GM23338 (cell line): ENCODE results near the gene SCUBE2. TPM values are rescaled to one million over a fixed set of nuclear protein-coding genes. Genes with fewer than 3 reads are reported as not detected.

Source experiments
- ATAC-seq: fragments of 200-7000 bp; cut with Tn5 transposase; 3 replicates; pipeline ENCODE4 v1.9.1; 2020
- DNase-seq: peaks from one replicate; pipeline ENCODE4 v3.0.0-alpha.2; 2015; ENCODE audit warnings: low spot score
- H2AFZ ChIP-seq: fragments of 200-600 bp; sonication (generic); 2 replicates; pipeline ENCODE4 v1.8.0; 2016; ENCODE audit warnings: antibody characterized with exemption, mild to moderate bottlenecking, moderate library complexity
- H3F3A ChIP-seq: fragments of 200-600 bp; sonication (generic); replicated peaks from 2 replicates; pipeline ENCODE4 v1.8.0; 2017; ENCODE audit warnings: antibody characterized with exemption, mixed run types, low read depth
- H3K27ac ChIP-seq: fragments of 200-600 bp; sonication (generic); 2 replicates; pipeline ENCODE4 v1.6.1; 2016; ENCODE audit warnings: low read depth
- H3K27me3 ChIP-seq: fragments of 200-600 bp; sonication (generic); 2 replicates; pipeline ENCODE4 v1.8.0; 2016; ENCODE audit warnings: mild to moderate bottlenecking, mixed run types, moderate library complexity; ENCODE audit not compliant: insufficient read depth
- H3K36me3 ChIP-seq: fragments of 200-600 bp; sonication (generic); 2 replicates; pipeline ENCODE4 v1.8.0; 2016; ENCODE audit warnings: mild to moderate bottlenecking; ENCODE audit not compliant: insufficient read depth
- H3K4me1 ChIP-seq: fragments of 200-600 bp; sonication (generic); 2 replicates; pipeline ENCODE4 v1.8.0; 2016; ENCODE audit warnings: mild to moderate bottlenecking, moderate library complexity; ENCODE audit not compliant: insufficient read depth
- H3K4me2 ChIP-seq: fragments of 200-600 bp; sonication (generic); 2 replicates; pipeline ENCODE4 v1.7.1; 2017; ENCODE audit warnings: mixed run types
- H3K4me3 ChIP-seq: fragments of 200-600 bp; sonication (generic); 2 replicates; pipeline ENCODE4 v1.6.1; 2016; ENCODE audit warnings: mixed run types
- H3K79me2 ChIP-seq: fragments of 200-600 bp; sonication (generic); replicated peaks from 2 replicates; pipeline ENCODE4 v1.8.0; 2017; ENCODE audit warnings: mild to moderate bottlenecking; ENCODE audit not compliant: insufficient read depth
- H3K9me2 ChIP-seq: fragments of 200-600 bp; sonication (generic); 2 replicates; pipeline ENCODE4 v1.8.0; 2017; ENCODE audit not compliant: insufficient read depth
- H4K20me1 ChIP-seq: fragments of 200-600 bp; sonication (generic); replicated peaks from 2 replicates; pipeline ENCODE4 v1.8.0; 2017; ENCODE audit warnings: mild to moderate bottlenecking; ENCODE audit not compliant: insufficient read depth
- H3K27ac Mint-ChIP-seq: 2 replicates; pipeline ENCODE4 v1.8.0; 2020; ENCODE audit warnings: inconsistent platforms, mild to moderate bottlenecking, moderate library complexity, mixed read lengths
- H3K27me3 Mint-ChIP-seq: 3 replicates; pipeline ENCODE4 v1.8.0; 2022; ENCODE audit warnings: low read depth, mild to moderate bottlenecking, moderate library complexity, mixed read lengths, inconsistent platforms; ENCODE audit not compliant: insufficient read depth, poor library complexity
- H3K36me3 Mint-ChIP-seq: 3 replicates; pipeline ENCODE4 v1.8.0; 2021; ENCODE audit warnings: low read depth, mild to moderate bottlenecking, inconsistent platforms, moderate library complexity, mixed read lengths
- H3K4me1 Mint-ChIP-seq: 3 replicates; pipeline ENCODE4 v1.8.0; 2020; ENCODE audit warnings: mild to moderate bottlenecking, inconsistent platforms, mixed read lengths
- H3K4me3 Mint-ChIP-seq: 3 replicates; pipeline ENCODE4 v1.8.0; 2021; ENCODE audit warnings: moderate library complexity, mild to moderate bottlenecking, inconsistent platforms, mixed read lengths
- H3K9me3 Mint-ChIP-seq: 3 replicates; pipeline ENCODE4 v1.8.0; 2020; ENCODE audit warnings: moderate library complexity, mild to moderate bottlenecking, inconsistent platforms, mixed read lengths
- CREB1 ChIP-seq: fragments of 250-450 bp; sonication (Bioruptor Pico); IDR thresholded peaks from 2 replicates; pipeline ENCODE4 v1.5.0; 2020; ENCODE audit warnings: low read depth, mild to moderate bottlenecking, moderate library complexity
- EZH2 ChIP-seq: fragments of 200-600 bp; sonication (generic); IDR thresholded peaks from one replicate; pipeline ENCODE4 v1.8.0; 2017; ENCODE audit warnings: antibody characterized with exemption, mild to moderate bottlenecking, low read depth; ENCODE audit not compliant: unreplicated experiment
- EZH2phosphoT487 ChIP-seq: fragments of 200-600 bp; sonication (generic); IDR thresholded peaks from one replicate; pipeline ENCODE4 v1.8.1; 2018; ENCODE audit warnings: antibody characterized with exemption; ENCODE audit not compliant: unreplicated experiment
- NANOG ChIP-seq: IDR thresholded peaks from 2 replicates; pipeline ENCODE4 v1.6.1; 2016; ENCODE audit warnings: antibody characterized with exemption, borderline replicate concordance
- POLR2AphosphoS5 ChIP-seq: IDR thresholded peaks from 2 replicates; pipeline ENCODE4 v1.6.1; 2016; ENCODE audit warnings: antibody characterized with exemption, low read depth
- STAT1 ChIP-seq: IDR thresholded peaks from one replicate; pipeline ENCODE4 v1.6.1; 2016; ENCODE audit warnings: antibody characterized with exemption; ENCODE audit not compliant: unreplicated experiment
- long read RNA-seq: library from polyadenylated mRNA; unstranded; transcript quantifications from one replicate; pipeline ENCODE4 v2.0.0, GENCODE V29; 2020; ENCODE audit not compliant: unreplicated experiment
- polyA plus RNA-seq: library from polyadenylated mRNA; unstranded; fragments of >200 nt; fragmentation: Nextera tagmentation; extraction: Ambion mirVana; gene quantifications from 2 replicates; pipeline ENCODE4 v1.2.1, GENCODE V29; 2016
- total RNA-seq: library from RNA; depleted of rRNA; stranded (reverse); fragments of >200 nt; shearing (Covaris generic); gene quantifications from 2 replicates; pipeline ENCODE4 v1.2.3, GENCODE V29; 2014; rRNA removed
- TF ChIP-seq, protein P1 (sequence below), 2 experiments: fragments of 200-600 bp in 1 of 2; sonication (generic) in 1 of 2; conservative IDR thresholded peaks; 2 replicates each; pipeline versions ENCODE4 v1.5.1 to v1.6.1; 2016 to 2017; ENCODE audit warnings: antibody characterized with exemption in 2 of 2, low read depth in 2 of 2, mild to moderate bottlenecking in 2 of 2, moderate library complexity in 1 of 2
- TF ChIP-seq, protein P2 (sequence below): IDR thresholded peaks from one replicate; pipeline ENCODE4 v1.6.1; 2018; ENCODE audit warnings: antibody characterized with exemption; ENCODE audit not compliant: unreplicated experiment

Gene SCUBE2
- total RNA-seq (0.63 TPM in 1 of 2 replicates, not detected in the other), polyA plus RNA-seq (0.47 and 1.2 TPM in 2 replicates)
- long read RNA-seq, result 0 reads

DNA sequence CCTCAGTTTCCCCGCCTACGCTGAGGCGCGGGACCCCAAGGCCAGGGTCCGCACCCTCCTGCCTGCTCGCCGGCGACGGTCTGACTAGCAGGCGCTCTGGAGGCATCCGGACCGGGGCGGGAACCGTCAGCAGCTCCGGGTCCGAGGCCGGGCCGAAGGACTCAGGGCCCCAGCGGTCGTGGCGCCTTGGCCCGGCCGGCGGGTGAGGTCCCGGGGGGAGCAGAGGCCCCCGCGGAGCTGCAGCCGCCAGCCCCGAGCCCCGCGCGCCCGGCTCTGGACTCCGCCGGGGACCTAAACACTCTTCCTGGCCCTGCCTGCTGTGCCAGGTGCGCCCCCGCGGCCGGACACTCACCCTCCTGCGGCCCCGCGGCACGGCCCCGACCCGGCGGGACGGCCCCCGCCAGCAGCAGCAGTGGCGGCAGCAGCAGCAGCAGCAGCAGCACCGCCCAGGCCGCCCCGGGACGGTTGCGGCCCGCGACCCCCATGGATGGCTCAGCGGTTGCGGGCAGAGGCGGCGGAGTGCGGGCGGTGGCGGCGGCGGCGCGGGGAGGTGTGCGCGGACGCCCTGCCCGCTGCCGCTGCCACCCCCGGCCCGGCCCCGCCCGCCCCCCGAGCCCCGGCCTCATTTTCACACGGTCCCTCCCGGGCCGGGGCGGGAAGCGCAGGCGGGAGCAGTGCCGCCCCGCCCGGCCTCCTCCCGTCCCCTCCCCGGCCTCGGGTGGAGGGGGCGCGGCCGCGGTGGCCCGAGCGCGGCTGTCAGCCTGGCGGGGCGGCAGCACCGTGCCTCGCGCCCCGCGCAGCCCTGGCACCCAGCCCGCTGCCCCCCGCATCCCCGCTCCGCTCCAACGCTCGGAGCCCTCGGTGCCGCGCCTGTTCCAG, at the start of gene SCUBE2:
Gene SCUBE2, minus strand, starts transcription at position 556 of the 879 bp plus-strand sequence. Its CDS starts 71 bp downstream, at position 485.
- Histone ChIP-seq H3K36me3 (no peaks in the 10 kb centered on the region), H3K27me3 (peaks cover 40% of the 10 kb centered on the region), H2AFZ (peak within 1 kb of the TSS; percentile 93), H3K79me2 (no peaks in the 10 kb centered on the region), H3K27ac (no peak within 1 kb of the TSS), H3K4me1 (peaks cover 7% of the 10 kb centered on the region; the same call in 1 of the 2 replicates), H3K4me2 (peak within 1 kb of the TSS; percentile 82), H3K4me3 (peak within 1 kb of the TSS; percentile 63), H3K9me2 (no peaks in the 10 kb centered on the region), H4K20me1 (no peaks in the 10 kb centered on the region), H3F3A (0 out of 2 replicates have a peak, but pooled peaks cover 5% of the 10 kb centered on the region)
- peak; percentile 70 for ATAC-seq
- no peaks in the 10 kb centered on the region for H3K9me3 Mint-ChIP-seq
- H3K27ac Mint-ChIP-seq, result no peak within 1 kb of the TSS
- peak within 1 kb of the TSS; percentile 72 for H3K4me3 Mint-ChIP-seq
- TF ChIP-seq EZH2phosphoT487 (peak; percentile 55), NANOG (no peak)
- H3K36me3 Mint-ChIP-seq, result no peaks in the 10 kb centered on the region; the same call in 2 of the 3 replicates
- peaks cover 20% of the 10 kb centered on the region for H3K4me1 Mint-ChIP-seq
- H3K27me3 Mint-ChIP-seq, result peaks cover 40% of the 10 kb centered on the region
- DNase-seq, result peak; percentile 55

DNA sequence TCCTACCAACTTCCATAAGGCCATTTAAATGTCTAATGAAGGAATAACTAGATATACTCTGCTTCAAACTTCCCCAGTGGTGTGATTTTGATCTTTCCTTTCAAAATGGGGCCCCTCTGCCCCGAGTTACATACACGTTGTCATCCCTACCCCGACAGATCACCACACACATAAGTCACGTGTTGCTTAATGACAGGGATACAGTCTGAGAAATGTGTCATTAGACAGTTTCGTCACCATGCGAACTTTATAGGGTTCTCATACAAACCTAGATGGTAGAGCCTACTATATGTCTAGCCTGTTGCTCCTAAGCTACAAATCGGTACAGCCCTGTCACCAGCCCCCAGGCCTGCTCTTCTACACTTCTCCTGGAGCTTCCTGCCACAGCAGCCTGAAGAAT, 49.8 kb upstream of the SCUBE2 start:
- H3K4me1 Mint-ChIP-seq, result peaks cover 19% of the 10 kb centered on the region
- Histone ChIP-seq H3K27me3 (no peaks in the 10 kb centered on the region), H4K20me1 (peaks cover 5% of the 10 kb centered on the region; the same call in 1 of the 2 replicates), H3K9me2 (no peaks in the 10 kb centered on the region), H2AFZ (no peak overlapping the region), H3K4me1 (peaks cover 9% of the 10 kb centered on the region; the same call in 1 of the 2 replicates), H3F3A (0 out of 2 replicates have a peak, but pooled peaks cover 4% of the 10 kb centered on the region), H3K79me2 (no peaks in the 10 kb centered on the region), H3K36me3 (peaks cover 34% of the 10 kb centered on the region), H3K4me2 (no peak overlapping the region), H3K4me3 (no peak overlapping the region), H3K27ac (no peak overlapping the region)
- peaks cover 48% of the 10 kb centered on the region for H3K36me3 Mint-ChIP-seq
- DNase-seq (no peak), ATAC-seq (no peak)
- H3K27me3 Mint-ChIP-seq, result peaks cover 4% of the 10 kb centered on the region
- no peak overlapping the region for H3K4me3 Mint-ChIP-seq
- H3K27ac Mint-ChIP-seq, result no peak overlapping the region
- no peaks in the 10 kb centered on the region for H3K9me3 Mint-ChIP-seq
- TF ChIP-seq, protein P1, sequence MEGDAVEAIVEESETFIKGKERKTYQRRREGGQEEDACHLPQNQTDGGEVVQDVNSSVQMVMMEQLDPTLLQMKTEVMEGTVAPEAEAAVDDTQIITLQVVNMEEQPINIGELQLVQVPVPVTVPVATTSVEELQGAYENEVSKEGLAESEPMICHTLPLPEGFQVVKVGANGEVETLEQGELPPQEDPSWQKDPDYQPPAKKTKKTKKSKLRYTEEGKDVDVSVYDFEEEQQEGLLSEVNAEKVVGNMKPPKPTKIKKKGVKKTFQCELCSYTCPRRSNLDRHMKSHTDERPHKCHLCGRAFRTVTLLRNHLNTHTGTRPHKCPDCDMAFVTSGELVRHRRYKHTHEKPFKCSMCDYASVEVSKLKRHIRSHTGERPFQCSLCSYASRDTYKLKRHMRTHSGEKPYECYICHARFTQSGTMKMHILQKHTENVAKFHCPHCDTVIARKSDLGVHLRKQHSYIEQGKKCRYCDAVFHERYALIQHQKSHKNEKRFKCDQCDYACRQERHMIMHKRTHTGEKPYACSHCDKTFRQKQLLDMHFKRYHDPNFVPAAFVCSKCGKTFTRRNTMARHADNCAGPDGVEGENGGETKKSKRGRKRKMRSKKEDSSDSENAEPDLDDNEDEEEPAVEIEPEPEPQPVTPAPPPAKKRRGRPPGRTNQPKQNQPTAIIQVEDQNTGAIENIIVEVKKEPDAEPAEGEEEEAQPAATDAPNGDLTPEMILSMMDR (conservative IDR thresholded peaks at IDR 0.05; ENCODE audit: low read depth in 2 of 2), result no peak
- no peak for TF ChIP-seq STAT1
- TF ChIP-seq POLR2AphosphoS5, result no peak
- TF ChIP-seq, protein P2, sequence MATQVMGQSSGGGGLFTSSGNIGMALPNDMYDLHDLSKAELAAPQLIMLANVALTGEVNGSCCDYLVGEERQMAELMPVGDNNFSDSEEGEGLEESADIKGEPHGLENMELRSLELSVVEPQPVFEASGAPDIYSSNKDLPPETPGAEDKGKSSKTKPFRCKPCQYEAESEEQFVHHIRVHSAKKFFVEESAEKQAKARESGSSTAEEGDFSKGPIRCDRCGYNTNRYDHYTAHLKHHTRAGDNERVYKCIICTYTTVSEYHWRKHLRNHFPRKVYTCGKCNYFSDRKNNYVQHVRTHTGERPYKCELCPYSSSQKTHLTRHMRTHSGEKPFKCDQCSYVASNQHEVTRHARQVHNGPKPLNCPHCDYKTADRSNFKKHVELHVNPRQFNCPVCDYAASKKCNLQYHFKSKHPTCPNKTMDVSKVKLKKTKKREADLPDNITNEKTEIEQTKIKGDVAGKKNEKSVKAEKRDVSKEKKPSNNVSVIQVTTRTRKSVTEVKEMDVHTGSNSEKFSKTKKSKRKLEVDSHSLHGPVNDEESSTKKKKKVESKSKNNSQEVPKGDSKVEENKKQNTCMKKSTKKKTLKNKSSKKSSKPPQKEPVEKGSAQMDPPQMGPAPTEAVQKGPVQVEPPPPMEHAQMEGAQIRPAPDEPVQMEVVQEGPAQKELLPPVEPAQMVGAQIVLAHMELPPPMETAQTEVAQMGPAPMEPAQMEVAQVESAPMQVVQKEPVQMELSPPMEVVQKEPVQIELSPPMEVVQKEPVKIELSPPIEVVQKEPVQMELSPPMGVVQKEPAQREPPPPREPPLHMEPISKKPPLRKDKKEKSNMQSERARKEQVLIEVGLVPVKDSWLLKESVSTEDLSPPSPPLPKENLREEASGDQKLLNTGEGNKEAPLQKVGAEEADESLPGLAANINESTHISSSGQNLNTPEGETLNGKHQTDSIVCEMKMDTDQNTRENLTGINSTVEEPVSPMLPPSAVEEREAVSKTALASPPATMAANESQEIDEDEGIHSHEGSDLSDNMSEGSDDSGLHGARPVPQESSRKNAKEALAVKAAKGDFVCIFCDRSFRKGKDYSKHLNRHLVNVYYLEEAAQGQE, result no peak
- no peak for TF ChIP-seq EZH2
- no peak for TF ChIP-seq CREB1 (CRISPR knock-in tag)
